ENCODE measurements around the gene PTCD3. TPM values are rescaled to one million over a fixed set of nuclear protein-coding genes. Genes with fewer than 3 reads are reported as not detected.

PTCD3 gene
- total and polyA plus RNA-seq, 9 donors: 32.5 to 98.5 (median 79.4) TPM

GRCh38 chr2:86082756-86083155 lies 23.3 kb upstream of the PTCD3 start:
- Histone ChIP-seq H3K27ac (no peak overlapping the region), H3K4me1 (ENCODE audit: insufficient read depth) (no peaks in the 10 kb centered on the region), H3K27me3 (no peaks in the 10 kb centered on the region), H3K4me3 (no peak overlapping the region), H3K9me3 (no peaks in the 10 kb centered on the region), H3K36me3 (no peaks in the 10 kb centered on the region)
- 82 to 88% (median 87%) methylated on average over 5 of the region's 5 CpGs for WGBS, 3 donors
- intact Hi-C loops (cut with DNase I): loop anchor here in 1 of 4 donors (10.0 kb wide), 1 partner anchor 348 kb away; no protein-coding TSS in a partner anchor
- TF ChIP-seq EP300 (IDR thresholded peaks at IDR 0.05): no peak
- TF ChIP-seq POLR2A (IDR thresholded peaks at IDR 0.05): no peak
- no peak for TF ChIP-seq CTCF (IDR thresholded peaks at IDR 0.05)
- DNase-seq: no peak

GRCh38 chr2:86087936-86088850 lies 17.8 kb upstream of the PTCD3 start:
- intact Hi-C loops (cut with DNase I): loop anchor here in 1 of 4 donors (10.0 kb wide), 1 partner anchor 353 kb away; no protein-coding TSS in a partner anchor
- no peak for DNase-seq
- Histone ChIP-seq H3K36me3 (no peaks in the 10 kb centered on the region), H3K27me3 (no peaks in the 10 kb centered on the region), H3K4me1 (ENCODE audit: insufficient read depth) (no peaks in the 10 kb centered on the region), H3K4me3 (no peak overlapping the region), H3K27ac (no peak overlapping the region), H3K9me3 (no peaks in the 10 kb centered on the region)
- TF ChIP-seq EP300 (IDR thresholded peaks at IDR 0.05) (no peak), POLR2A (IDR thresholded peaks at IDR 0.05) (no peak), CTCF (IDR thresholded peaks at IDR 0.05) (no peak)
- WGBS, 3 donors: 80 to 88% (median 81%) methylated on average over 14 of the region's 14 CpGs

GRCh38 chr2:86094229-86094628 lies 11.8 kb upstream of the PTCD3 start:
- no peak for DNase-seq
- TF ChIP-seq CTCF (IDR thresholded peaks at IDR 0.05): no peak
- no peak for TF ChIP-seq POLR2A (IDR thresholded peaks at IDR 0.05)
- no peak for TF ChIP-seq EP300 (IDR thresholded peaks at IDR 0.05)
- 63 to 86% (median 78%) methylated on average over 1 of the region's 1 CpG for WGBS, 3 donors
- no peaks in the 10 kb centered on the region for H3K27me3 ChIP-seq
- no peak overlapping the region for H3K4me3 ChIP-seq
- no peaks in the 10 kb centered on the region for H3K9me3 ChIP-seq
- no peak overlapping the region for H3K27ac ChIP-seq
- intact Hi-C loops (cut with DNase I): no loop called here
- H3K4me1 ChIP-seq (ENCODE audit: insufficient read depth): peaks cover 2% of the 10 kb centered on the region
- no peaks in the 10 kb centered on the region for H3K36me3 ChIP-seq

- intact Hi-C loops (cut with DNase I): no loop called here
- no peaks in the 10 kb centered on the region for H3K27me3 ChIP-seq
- WGBS, 3 donors: 92 to 94% (median 93%) methylated on average over 3 of the region's 3 CpGs
- no peaks in the 10 kb centered on the region for H3K36me3 ChIP-seq
- H3K4me3 ChIP-seq: no peak overlapping the region
- H3K4me1 ChIP-seq (ENCODE audit: insufficient read depth): peaks cover 2% of the 10 kb centered on the region
- TF ChIP-seq EP300 (IDR thresholded peaks at IDR 0.05): no peak
- no peak for TF ChIP-seq POLR2A (IDR thresholded peaks at IDR 0.05)
- TF ChIP-seq CTCF (IDR thresholded peaks at IDR 0.05): no peak
- DNase-seq: no peak
- no peaks in the 10 kb centered on the region for H3K9me3 ChIP-seq
- no peak overlapping the region for H3K27ac ChIP-seq
Observed at GRCh38 chr2:86097114-86097896, 8.7 kb upstream of the PTCD3 start.

Measured in ovary (tissue), 9 donors.